BLaER1 treated with 17β-estradiol and CSF1 and Interleukin-3, amounts not matched to agents 10 nM and 100 nM (cell line): ENCODE data around the gene PTCD1.

ENCODE experiments used
- H3K27ac ChIP-seq, 11 experiments: shearing (Covaris generic); formaldehyde crosslinking; 2 replicates each; pipeline ENCODE4 v1.8.1; 2022
- H3K27me3 ChIP-seq, 11 experiments: shearing (Covaris generic); formaldehyde crosslinking; 2 replicates each; pipeline ENCODE4 v1.8.1; 2022
- H3K36me3 ChIP-seq, 11 experiments: shearing (Covaris generic); formaldehyde crosslinking; 2 replicates each; pipeline ENCODE4 v1.8.1; 2022
- H3K4me1 ChIP-seq, 10 experiments: shearing (Covaris generic); formaldehyde crosslinking; 2 replicates each; pipeline ENCODE4 v1.8.1; 2022
- H3K4me2 ChIP-seq, 11 experiments: shearing (Covaris generic); formaldehyde crosslinking; 2 replicates each; pipeline ENCODE4 v1.8.1; 2022
- H3K4me3 ChIP-seq, 10 experiments: shearing (Covaris generic); formaldehyde crosslinking; 2 replicates each; pipeline ENCODE4 v1.8.1; 2022
- H3K9ac ChIP-seq, 11 experiments: shearing (Covaris generic); formaldehyde crosslinking; 2 replicates each; pipeline ENCODE4 v1.8.1; 2022
- H3K9me3 ChIP-seq, 11 experiments: shearing (Covaris generic); formaldehyde crosslinking; replicated peaks in 1 of 11; 2 replicates each; pipeline ENCODE4 v1.8.1; 2022
- H4K20me1 ChIP-seq, 11 experiments: shearing (Covaris generic); formaldehyde crosslinking; 2 replicates each; pipeline ENCODE4 v1.8.1; 2022
- Cebpa-rat ChIP-seq, 11 experiments: shearing (Covaris generic); IDR thresholded peaks; 2 replicates each; pipeline ENCODE4 v1.8.1; 2022

PTCD1 gene

GRCh38 chr7:99456288-99456687, 17.7 kb upstream of the PTCD1 start:
- no peak overlapping the region for H3K4me2 ChIP-seq
- no peak overlapping the region for H3K4me3 ChIP-seq
- H3K9me3 ChIP-seq = no peaks in the 10 kb centered on the region
- H4K20me1 ChIP-seq = peaks cover 85 to 100% (median 100%) of the 10 kb centered on the region in 11 experiments
- no peak for TF ChIP-seq Cebpa-rat (IDR thresholded peaks at IDR 0.05)
- H3K27ac ChIP-seq = no peak overlapping the region
- peaks cover 0 to 16% (median 9%) of the 10 kb centered on the region in 10 experiments; a peak in 9 of 20 replicates for H3K4me1 ChIP-seq
- H3K36me3 ChIP-seq = peaks cover 98 to 100% (median 100%) of the 10 kb centered on the region in 11 experiments
- no peak overlapping the region; a peak in 1 of 22 replicates for H3K9ac ChIP-seq
- H3K27me3 ChIP-seq = no peaks in the 10 kb centered on the region

- Histone ChIP-seq H3K36me3 (peaks cover 98 to 100% (median 100%) of the 10 kb centered on the region in 11 experiments), H3K4me2 (no peak overlapping the region), H3K27me3 (no peaks in the 10 kb centered on the region), H3K4me3 (no peak overlapping the region), H4K20me1 (peaks cover 84 to 100% (median 100%) of the 10 kb centered on the region in 11 experiments), H3K4me1 (peaks cover 0 to 13% (median 8%) of the 10 kb centered on the region in 10 experiments; a peak in 8 of 20 replicates), H3K27ac (no peak overlapping the region), H3K9ac (no peak overlapping the region), H3K9me3 (no peaks in the 10 kb centered on the region)
- no peak for TF ChIP-seq Cebpa-rat (IDR thresholded peaks at IDR 0.05)
Measured at GRCh38 chr7:99455874-99456273, 17.3 kb upstream of the PTCD1 start.

- Histone ChIP-seq H3K9me3 (no peaks in the 10 kb centered on the region), H3K4me1 (0 out of 20 replicates have a peak, but pooled peaks cover 0 to under 1% (median 0%) of the 10 kb centered on the region in 10 experiments), H4K20me1 (peaks cover 71 to 100% (median 99%) of the 10 kb centered on the region in 11 experiments), H3K4me3 (no peak overlapping the region), H3K27me3 (no peaks in the 10 kb centered on the region), H3K9ac (no peak overlapping the region), H3K36me3 (peaks cover 98 to 100% (median 100%) of the 10 kb centered on the region in 11 experiments), H3K4me2 (no peak overlapping the region), H3K27ac (no peak overlapping the region)
- TF ChIP-seq Cebpa-rat (IDR thresholded peaks at IDR 0.05) = no peak
Measured at GRCh38 chr7:99453105-99453504, 14.5 kb upstream of the PTCD1 start.

GRCh38 chr7:99452541-99452940, 13.9 kb upstream of the PTCD1 start:
- Histone ChIP-seq H3K9me3 (no peaks in the 10 kb centered on the region), H4K20me1 (peaks cover 71 to 100% (median 98%) of the 10 kb centered on the region in 11 experiments), H3K36me3 (peaks cover 98 to 100% (median 100%) of the 10 kb centered on the region in 11 experiments), H3K27me3 (no peaks in the 10 kb centered on the region), H3K4me2 (no peak overlapping the region), H3K4me1 (no peaks in the 10 kb centered on the region), H3K4me3 (no peak overlapping the region), H3K27ac (no peak overlapping the region), H3K9ac (no peak overlapping the region)
- TF ChIP-seq Cebpa-rat (IDR thresholded peaks at IDR 0.05) = no peak

GRCh38 chr7:99451936-99452335, 13.3 kb upstream of the PTCD1 start:
- H4K20me1 ChIP-seq = peaks cover 66 to 99% (median 93%) of the 10 kb centered on the region in 11 experiments
- H3K9ac ChIP-seq = no peak overlapping the region
- no peak overlapping the region for H3K4me2 ChIP-seq
- H3K4me3 ChIP-seq = no peak overlapping the region
- peaks cover 98 to 100% (median 100%) of the 10 kb centered on the region in 11 experiments for H3K36me3 ChIP-seq
- TF ChIP-seq Cebpa-rat (IDR thresholded peaks at IDR 0.05) = no peak
- H3K4me1 ChIP-seq = no peaks in the 10 kb centered on the region
- H3K27me3 ChIP-seq = no peaks in the 10 kb centered on the region
- H3K9me3 ChIP-seq = no peaks in the 10 kb centered on the region
- H3K27ac ChIP-seq = no peak overlapping the region

GRCh38 chr7:99449326-99449725, 10.7 kb upstream of the PTCD1 start:
- H3K9me3 ChIP-seq = no peaks in the 10 kb centered on the region
- H3K4me2 ChIP-seq = no peak overlapping the region
- peaks cover 40 to 92% (median 67%) of the 10 kb centered on the region in 11 experiments; a peak in 21 of 22 replicates for H4K20me1 ChIP-seq
- H3K9ac ChIP-seq = no peak overlapping the region
- peaks cover 98 to 100% (median 100%) of the 10 kb centered on the region in 11 experiments for H3K36me3 ChIP-seq
- no peaks in the 10 kb centered on the region for H3K27me3 ChIP-seq
- H3K4me1 ChIP-seq = no peaks in the 10 kb centered on the region
- H3K4me3 ChIP-seq = no peak overlapping the region
- no peak for TF ChIP-seq Cebpa-rat (IDR thresholded peaks at IDR 0.05)
- no peak overlapping the region for H3K27ac ChIP-seq

- no peak for TF ChIP-seq Cebpa-rat (IDR thresholded peaks at IDR 0.05)
- H3K4me3 ChIP-seq = no peak overlapping the region
- peaks cover 40 to 92% (median 63%) of the 10 kb centered on the region in 11 experiments; a peak in 21 of 22 replicates for H4K20me1 ChIP-seq
- no peaks in the 10 kb centered on the region for H3K9me3 ChIP-seq
- peaks cover 96 to 100% (median 100%) of the 10 kb centered on the region in 11 experiments for H3K36me3 ChIP-seq
- no peak overlapping the region for H3K9ac ChIP-seq
- no peaks in the 10 kb centered on the region for H3K4me1 ChIP-seq
- H3K27me3 ChIP-seq = no peaks in the 10 kb centered on the region
- no peak overlapping the region for H3K27ac ChIP-seq
- no peak overlapping the region for H3K4me2 ChIP-seq
Measured at GRCh38 chr7:99448855-99449254, 10.3 kb upstream of the PTCD1 start.

GRCh38 chr7:99447943-99448342, 9.3 kb upstream of the PTCD1 start:
- Histone ChIP-seq H3K36me3 (peaks cover 96 to 100% (median 100%) of the 10 kb centered on the region in 11 experiments), H3K27me3 (no peaks in the 10 kb centered on the region), H3K9ac (peak overlapping the region in 1 of 11 experiments; percentile 34; a peak in 1 of 22 replicates), H3K9me3 (no peaks in the 10 kb centered on the region), H3K4me2 (no peak overlapping the region), H3K27ac (no peak overlapping the region), H3K4me3 (no peak overlapping the region), H3K4me1 (peaks cover 0 to 6% (median under 1%) of the 10 kb centered on the region in 10 experiments; a peak in 7 of 20 replicates), H4K20me1 (peaks cover 38 to 92% (median 60%) of the 10 kb centered on the region in 11 experiments; a peak in 20 of 22 replicates)
- TF ChIP-seq Cebpa-rat (IDR thresholded peaks at IDR 0.05) = no peak

GRCh38 chr7:99446096-99446495, 7.5 kb upstream of the PTCD1 start:
- no peaks in the 10 kb centered on the region for H3K27me3 ChIP-seq
- H3K9ac ChIP-seq = no peak overlapping the region
- H3K9me3 ChIP-seq = no peaks in the 10 kb centered on the region
- H3K27ac ChIP-seq = no peak overlapping the region
- H3K4me2 ChIP-seq = no peak overlapping the region
- H4K20me1 ChIP-seq = peaks cover 24 to 90% (median 48%) of the 10 kb centered on the region in 11 experiments; a peak in 21 of 22 replicates
- TF ChIP-seq Cebpa-rat (IDR thresholded peaks at IDR 0.05) = no peak
- no peak overlapping the region for H3K4me3 ChIP-seq
- H3K4me1 ChIP-seq = peaks cover 0 to 25% (median 7%) of the 10 kb centered on the region in 10 experiments; a peak in 11 of 20 replicates
- H3K36me3 ChIP-seq = peaks cover 79 to 100% (median 96%) of the 10 kb centered on the region in 11 experiments
